ENCODE data around the gene SGK2. TPM values are rescaled to one million over a fixed set of nuclear protein-coding genes. Genes with fewer than 3 reads are reported as not detected.

The SGK2 gene
- total and polyA plus RNA-seq, 2 donors (not counting 1 experiment from before 2014, with no cell fraction given): 1.5 to 1.7 TPM

GRCh38 chr20:43530321-43531090 lies 28.3 kb upstream of the SGK2 start:
- Mint-ChIP-seq H3K27ac (no peak overlapping the region), H3K9me3 (ENCODE audit: insufficient read depth) (no peaks in the 10 kb centered on the region), H3K4me1 (no peaks in the 10 kb centered on the region), H3K4me3 (no peak overlapping the region), H3K27me3 (no peaks in the 10 kb centered on the region)
- Histone ChIP-seq H4K20me1 (ENCODE audit: control insufficient read depth, insufficient read depth, low read length, poor library complexity, severe bottlenecking) (no peaks in the 10 kb centered on the region), H3K36me3 (replicated peaks in 1 of 2; ENCODE audit: control extremely low read depth in 1 of 2, control insufficient read depth in 1 of 2, extremely low read depth in 1 of 2, insufficient read depth in 2 of 2, low read length in 1 of 2) (no peaks in the 10 kb centered on the region), H3K4me2 (replicated peaks; ENCODE audit: low read depth, low read length, poor library complexity, severe bottlenecking) (no peak overlapping the region), H3K4me3 (ENCODE audit: control extremely low read depth in 1 of 5, extremely low read depth in 1 of 5, insufficient read depth in 1 of 5, low read depth in 2 of 5, low read length in 4 of 5) (no peak overlapping the region), H3K27me3 (replicated peaks in 1 of 4; ENCODE audit: control extremely low read depth in 1 of 4, control insufficient read depth in 3 of 4, insufficient read depth in 4 of 4, low read length in 3 of 4) (no peaks in the 10 kb centered on the region), H2AFZ (ENCODE audit: insufficient read depth, low read depth, low read length, poor library complexity, severe bottlenecking) (no peak overlapping the region), H3K27ac (ENCODE audit: low read length in 2 of 2) (no peak overlapping the region), H3K9me3 (ENCODE audit: control extremely low read depth in 1 of 3, control insufficient read depth in 2 of 3, insufficient read depth in 1 of 3, low read length in 2 of 3) (no peaks in the 10 kb centered on the region), H3K9ac (ENCODE audit: low read length) (no peak overlapping the region), H3K4me1 (ENCODE audit: control insufficient read depth in 2 of 2, insufficient read depth in 2 of 2, low read length in 2 of 2) (no peaks in the 10 kb centered on the region), H3K79me2 (ENCODE audit: control insufficient read depth, insufficient read depth, low read length) (no peaks in the 10 kb centered on the region)
- intact Hi-C loops (cut with micrococcal nuclease): no loop called here
- ChIA-PET POLR2A (no interaction called here), CTCF (interaction anchor here (0.9 to 2.7 kb wide), 3 partner anchors 8 to 550 kb away, joined by 3 to 12 read pairs (median 6); no protein-coding TSS in a partner anchor)
- 86% methylated on average over 12 of the region's 14 CpGs for WGBS (ENCODE audit: insufficient coverage)
- no peak for TF ChIP-seq EZH2 (IDR thresholded peaks at IDR 0.05; ENCODE audit: borderline replicate concordance, insufficient read depth, low read depth, low read length, poor library complexity, severe bottlenecking)
- TF ChIP-seq CTCF (IDR thresholded peaks at IDR 0.05): no peak
- ATAC-seq (ENCODE audit: low read depth) (no peak), DNase-seq (no peak)

DNA sequence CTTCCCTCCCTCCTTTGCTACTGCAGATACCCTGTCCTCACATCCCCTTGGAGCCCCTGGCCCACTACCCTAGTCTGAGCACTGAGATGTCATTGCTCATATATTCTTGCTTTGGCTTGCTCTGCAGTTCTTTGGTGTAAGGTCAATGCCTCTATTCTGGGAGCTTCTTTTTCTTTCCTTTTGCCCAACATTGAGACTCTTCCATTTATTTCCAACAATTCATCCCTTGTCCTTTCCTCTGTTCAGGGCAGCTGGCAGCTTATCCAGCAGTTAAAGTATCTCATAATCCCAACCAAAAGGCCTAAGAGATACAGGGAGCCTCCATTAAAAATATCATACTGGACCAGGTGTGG lies 27.8 kb upstream of the SGK2 start:
- Histone ChIP-seq H3K36me3 (replicated peaks in 1 of 2; ENCODE audit: control extremely low read depth in 1 of 2, control insufficient read depth in 1 of 2, extremely low read depth in 1 of 2, insufficient read depth in 2 of 2, low read length in 1 of 2) (no peaks in the 10 kb centered on the region), H3K27me3 (replicated peaks in 1 of 4; ENCODE audit: control extremely low read depth in 1 of 4, control insufficient read depth in 3 of 4, insufficient read depth in 4 of 4, low read length in 3 of 4) (no peaks in the 10 kb centered on the region), H3K79me2 (ENCODE audit: control insufficient read depth, insufficient read depth, low read length) (no peaks in the 10 kb centered on the region), H3K9me3 (ENCODE audit: control extremely low read depth in 1 of 3, control insufficient read depth in 2 of 3, insufficient read depth in 1 of 3, low read length in 2 of 3) (no peaks in the 10 kb centered on the region), H3K4me1 (ENCODE audit: control insufficient read depth in 2 of 2, insufficient read depth in 2 of 2, low read length in 2 of 2) (no peaks in the 10 kb centered on the region), H3K9ac (ENCODE audit: low read length) (no peak overlapping the region), H4K20me1 (ENCODE audit: control insufficient read depth, insufficient read depth, low read length, poor library complexity, severe bottlenecking) (no peaks in the 10 kb centered on the region), H2AFZ (ENCODE audit: insufficient read depth, low read depth, low read length, poor library complexity, severe bottlenecking) (no peak overlapping the region), H3K4me2 (replicated peaks; ENCODE audit: low read depth, low read length, poor library complexity, severe bottlenecking) (no peak overlapping the region), H3K27ac (ENCODE audit: low read length in 2 of 2) (no peak overlapping the region), H3K4me3 (ENCODE audit: control extremely low read depth in 1 of 5, extremely low read depth in 1 of 5, insufficient read depth in 1 of 5, low read depth in 2 of 5, low read length in 4 of 5) (no peak overlapping the region)
- H3K27ac Mint-ChIP-seq: no peak overlapping the region
- ATAC-seq (ENCODE audit: low read depth) (no peak), DNase-seq (no peak)
- no peaks in the 10 kb centered on the region for H3K4me1 Mint-ChIP-seq
- intact Hi-C loops (cut with micrococcal nuclease): no loop called here
- TF ChIP-seq CTCF (IDR thresholded peaks at IDR 0.05) (no peak), EZH2 (IDR thresholded peaks at IDR 0.05; ENCODE audit: borderline replicate concordance, insufficient read depth, low read depth, low read length, poor library complexity, severe bottlenecking) (no peak)
- no peak overlapping the region for H3K4me3 Mint-ChIP-seq
- H3K27me3 Mint-ChIP-seq: no peaks in the 10 kb centered on the region
- H3K9me3 Mint-ChIP-seq (ENCODE audit: insufficient read depth): no peaks in the 10 kb centered on the region
- POLR2A ChIA-PET: no interaction called here
- CTCF ChIA-PET: interaction anchor here (0.9 to 1.6 kb wide), 3 partner anchors 161 to 549 kb away, joined by 3 to 6 read pairs (median 3); no protein-coding TSS in a partner anchor
